ENCODE measurements around the gene URB1. TPM values are rescaled to one million over a fixed set of nuclear protein-coding genes. Genes with fewer than 3 reads are reported as not detected.

The URB1 gene
- total and polyA plus RNA-seq, 2 donors (not counting 3 experiments of a cell fraction or from before 2014, with no cell fraction given), result 8.0 to 27.3 TPM

GRCh38 chr21:32423320-32424190 is 30.7 kb upstream of the URB1 start:
- no peak for DNase-seq (ENCODE audit: low read depth, low spot score)
- Histone ChIP-seq H3K9me1 (replicated peaks; ENCODE audit: control insufficient read depth, extremely low read depth, insufficient read depth, low read length) (no peaks in the 10 kb centered on the region), H3K36me3 (ENCODE audit: control insufficient read depth in 2 of 2, extremely low read depth in 1 of 2, insufficient read depth in 2 of 2, low read length in 2 of 2) (no peaks in the 10 kb centered on the region), H3K9ac (replicated peaks; ENCODE audit: extremely low read depth, insufficient read depth, low read length) (no peak overlapping the region), H3K27ac (ENCODE audit: insufficient read depth, low read depth, low read length) (no peak overlapping the region), H3K4me1 (ENCODE audit: control insufficient read depth, extremely low read depth, insufficient read depth, low read length) (peaks cover 34% of the 10 kb centered on the region), H3K9me3 (replicated peaks; ENCODE audit: control insufficient read depth, insufficient read depth, low read length) (no peaks in the 10 kb centered on the region), H4K20me1 (replicated peaks; ENCODE audit: control insufficient read depth, extremely low read depth, insufficient read depth, low read length) (no peaks in the 10 kb centered on the region), H3K4me3 (replicated peaks in 1 of 3; ENCODE audit: insufficient read depth in 1 of 3, low read depth in 1 of 3, low read length in 3 of 3) (no peak overlapping the region), H3K27me3 (ENCODE audit: control insufficient read depth in 2 of 2, insufficient read depth in 2 of 2, low read length in 2 of 2) (no peaks in the 10 kb centered on the region), H3K79me2 (ENCODE audit: control insufficient read depth, insufficient read depth, low read length) (peaks cover 79% of the 10 kb centered on the region), H2AFZ (ENCODE audit: low read depth, low read length) (no peak overlapping the region), H3K4me2 (ENCODE audit: insufficient read depth, low read length) (peak overlapping the region; percentile 4)
- BruUV-seq (replicated peaks), result no TSS peak
- dilution Hi-C loops (cut with MboI; ENCODE audit: extremely low pct_ligation_motif_present, low sequenced_read_pairs) (no loop called here), intact Hi-C loops (cut with micrococcal nuclease) (no loop called here)
- FAIRE-seq, result no peak
- ChIA-PET CTCF (interaction anchor here (0.7 to 1.5 kb wide), 8 partner anchors 10 to 331 kb away, joined by 3 to 4 read pairs (median 3); no protein-coding TSS in a partner anchor), POLR2A (no interaction called here)
- TF ChIP-seq FOS (IDR thresholded peaks at IDR 0.05; ENCODE audit: borderline replicate concordance, insufficient read depth, low read length) (no peak), JUN (IDR thresholded peaks at IDR 0.05; ENCODE audit: borderline replicate concordance, insufficient read depth, insufficient read length, low read depth) (no peak), MYC (IDR thresholded peaks at IDR 0.05; ENCODE audit: low read depth, low read length) (no peak), POLR2AphosphoS5 (IDR thresholded peaks at IDR 0.05; ENCODE audit: insufficient read depth, low read depth, low read length) (no peak), CTCF (IDR thresholded peaks at IDR 0.05; ENCODE audit: extremely low read depth in 1 of 2, insufficient read depth in 1 of 2, low read depth in 1 of 2, low read length in 2 of 2) (no peak), GATA2 (IDR thresholded peaks at IDR 0.05; ENCODE audit: insufficient read depth, insufficient read length, low read depth, low read length) (no peak), EZH2 (IDR thresholded peaks at IDR 0.05; ENCODE audit: borderline replicate concordance, low read depth, low read length, severe bottlenecking) (no peak), POLR2A (IDR thresholded peaks at IDR 0.05; ENCODE audit: low read depth, low read length) (no peak)
- TF ChIP-seq, protein P1, sequence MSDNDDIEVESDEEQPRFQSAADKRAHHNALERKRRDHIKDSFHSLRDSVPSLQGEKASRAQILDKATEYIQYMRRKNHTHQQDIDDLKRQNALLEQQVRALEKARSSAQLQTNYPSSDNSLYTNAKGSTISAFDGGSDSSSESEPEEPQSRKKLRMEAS (IDR thresholded peaks at IDR 0.05; ENCODE audit: insufficient read depth, insufficient read length), result no peak

All from endothelial cell of umbilical vein (primary cell).